ENCODE measurements around the gene LCN10. TPM values are rescaled to one million over a fixed set of nuclear protein-coding genes. Genes with fewer than 3 reads are reported as not detected.

Gene LCN10
- total and polyA plus RNA-seq, 10 of the 15 experiments (the other 5 are each of a cell fraction or from before 2014, with no cell fraction given) = 0.06 to 1.3 (median 0.21) TPM; not detected in 1

DNA sequence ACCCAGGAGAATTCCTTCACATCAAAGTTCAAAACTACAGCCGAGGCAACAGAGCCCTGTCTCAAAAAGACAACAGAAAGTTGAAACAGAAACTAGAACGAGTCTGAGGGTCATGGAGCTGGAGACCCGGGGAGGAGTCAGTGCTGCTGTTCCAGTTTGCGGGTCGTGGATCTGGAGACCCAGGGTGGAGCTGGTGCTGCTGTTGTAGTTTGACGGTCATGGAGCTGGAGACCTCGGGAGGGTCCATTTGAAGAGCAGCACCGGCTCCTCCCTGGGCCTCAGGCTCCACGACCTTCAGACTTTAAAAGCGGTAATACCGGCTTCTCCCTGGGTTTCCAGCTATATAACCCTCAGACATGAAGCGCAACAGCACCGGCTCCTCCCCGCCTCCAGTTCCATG is 34.6 kb upstream of the LCN10 start:
- H3K4me3 ChIP-seq = no peak overlapping the region
- POLR2A ChIA-PET = interaction anchor here (1.0 to 1.7 kb wide), 3 partner anchors 11 to 48 kb away, joined by 3 to 5 read pairs (median 3); no protein-coding TSS in a partner anchor
- H3K79me2 ChIP-seq (ENCODE audit: control insufficient read depth, insufficient read depth, low read length) = no peaks in the 10 kb centered on the region
- peaks cover 0 to 1% of the 10 kb centered on the region in 2 experiments; a peak in 1 of 4 replicates for H3K27me3 ChIP-seq (replicated peaks in 1 of 2; ENCODE audit: control insufficient read depth in 2 of 2, insufficient read depth in 2 of 2, low read length in 1 of 2)
- no peaks in the 10 kb centered on the region for H4K20me1 ChIP-seq (ENCODE audit: control insufficient read depth, insufficient read depth)
- RAD21 ChIA-PET (ENCODE audit: unreplicated experiment) = interaction anchor here (1.7 to 2.0 kb wide), 4 partner anchors 8 to 252 kb away, joined by 4 to 9 read pairs (median 6); no protein-coding TSS in a partner anchor
- 0 out of 2 replicates have a peak overlapping the region, but pooled peaks have one; percentile 11 for H2AFZ ChIP-seq (ENCODE audit: control insufficient read depth, low read depth, low read length)
- TF ChIP-seq CHD4 (IDR thresholded peaks at IDR 0.05) = no peak
- TF ChIP-seq BACH1 (IDR thresholded peaks at IDR 0.05; ENCODE audit: borderline replicate concordance) = no peak
- TF ChIP-seq NR2F1 (conservative IDR thresholded peaks at IDR 0.05) = 0 out of 2 replicates have a peak, but pooled peaks have one; percentile 14
- TF ChIP-seq NR2C1 (IDR thresholded peaks at IDR 0.05) = no peak
- no peak for TF ChIP-seq IKZF2 (IDR thresholded peaks at IDR 0.05)
- no peak for TF ChIP-seq PRDM15 (CRISPR knock-in tag; IDR thresholded peaks at IDR 0.05)
- TF ChIP-seq RCOR1 (conservative IDR thresholded peaks at IDR 0.05; ENCODE audit: low read depth, low read length) = no peak
- no peak for TF ChIP-seq ZNF592 (IDR thresholded peaks at IDR 0.05)
- H3K9me3 ChIP-seq (replicated peaks; ENCODE audit: control insufficient read depth, insufficient read depth, low read length) = peaks cover 6% of the 10 kb centered on the region; the same call in 2 of the 3 replicates
- SMC1A ChIA-PET (ENCODE audit: uncharacterized antibody, unreplicated experiment) = interaction anchor here (1.2 to 3.1 kb wide), 2 partner anchors 10 to 13 kb away, joined by 3 to 21 read pairs; partner anchors contain the start of gene TMEM141
- intact Hi-C loops (cut with micrococcal nuclease; ENCODE audit: unreplicated experiment) (no loop called here), in situ Hi-C loops (cut with MboI) (no loop called here)
- no peaks in the 10 kb centered on the region for H3K36me3 ChIP-seq (ENCODE audit: control insufficient read depth in 2 of 2, insufficient read depth in 2 of 2, low read length in 1 of 2)
- CTCF ChIA-PET = interaction anchor here (0.8 to 13.1 kb wide), 10 partner anchors 8 to 269 kb away, joined by 3 to 163 read pairs (median 6); partner anchors contain the start of genes LCN8 and NPDC1
- H3K4me2 ChIP-seq (ENCODE audit: control insufficient read depth, insufficient read depth) = no peak overlapping the region
- no peak for FAIRE-seq
- no TSS peak for BruUV-seq (replicated peaks)
- H3K9ac ChIP-seq (ENCODE audit: control insufficient read depth, insufficient read depth, low read length) = no peak overlapping the region
- ATAC-seq = no peak
- no peak for DNase-seq (ENCODE audit: low read depth, low spot score)
- no peaks in the 10 kb centered on the region for H3K4me1 ChIP-seq (ENCODE audit: control insufficient read depth, insufficient read depth, low read length)
- no peak overlapping the region for H3K27ac ChIP-seq (ENCODE audit: control insufficient read depth, insufficient read depth)
- 46% methylated on average over 10 of the region's 14 CpGs for WGBS (ENCODE audit: insufficient coverage, insufficient replicate concordance, low lambda C conversion rate, missing lambda C conversion rate)

Data from GM12878 (cell line).